HepG2 (cell line): ENCODE measurements around the gene GALNT18. TPM values are rescaled to one million over a fixed set of nuclear protein-coding genes. Genes with fewer than 3 reads are reported as not detected.

Experiments used
- ATAC-seq: fragments of 200-7000 bp; cut with Tn5 transposase; 3 replicates; pipeline ENCODE4 v1.9.1; 2020; ENCODE audit warnings: mild to moderate bottlenecking, moderate library complexity
- BruUV-seq: library from RNA; stranded (reverse); fragments of 400-500 nt; replicated peaks from 2 replicates; lab custom pipeline; 2021; lab: Mats Ljungman, UMichigan
- CTCF ChIA-PET: fragments of 300-600 bp; formaldehyde crosslinking; extraction: SDS; loops from one replicate; lab custom pipeline; 2021; ENCODE audit warnings: low total read pairs, inconsistent platforms, low intra/inter-chr PET ratio; lab: Yijun Ruan, JAX
- POLR2A ChIA-PET: fragments of 350-600 bp; sonication (Branson Sonifier 250); formaldehyde crosslinking; loops from one replicate; lab custom pipeline; 2020; ENCODE audit warnings: antibody characterized with exemption, inconsistent platforms; lab: Yijun Ruan, JAX
- DNase-seq: peaks from one replicate; pipeline ENCODE4 v3.0.0-alpha.2; 2015; ENCODE audit warnings: low spot score
- FAIRE-seq: peaks from 3 replicates; lab custom pipeline; 2011; peaks lifted over from hg19 to GRCh38; lab: Jason Lieb, UNC
- H2AFZ ChIP-seq: one replicate; pipeline ENCODE4 v1.6.1; 2011; ENCODE audit warnings: low read length, inconsistent platforms
- H3K27ac ChIP-seq: fragments of 300-600 bp; 3 replicates; pipeline ENCODE4 v1.8.0; 2011; ENCODE audit warnings: mixed run types, mild to moderate bottlenecking, mixed read lengths, low read length, inconsistent platforms; ENCODE audit not compliant: insufficient read depth; ENCODE audit errors: extremely low read length
- H3K27me3 ChIP-seq, 2 experiments: fragments of 200-600 bp in 1 of 2; 2 replicates in 1 of 2; 3 replicates in 1 of 2; pipeline versions ENCODE4 v1.6.0 to v1.8.0; 2011; ENCODE audit warnings: low read length in 2 of 2, mild to moderate bottlenecking in 2 of 2, moderate library complexity in 2 of 2, inconsistent platforms in 1 of 2; ENCODE audit not compliant: insufficient read depth in 2 of 2, control insufficient read depth in 1 of 2
- H3K36me3 ChIP-seq, 2 experiments: fragments of 200-600 bp in 1 of 2; replicated peaks in 1 of 2; 2 replicates in 1 of 2; 3 replicates in 1 of 2; pipeline versions ENCODE4 v1.5.1 to v1.8.0; 2011; ENCODE audit warnings: low read length in 2 of 2, inconsistent platforms in 1 of 2; ENCODE audit not compliant: insufficient read depth in 2 of 2, control insufficient read depth in 1 of 2
- H3K4me1 ChIP-seq: 2 replicates; pipeline ENCODE4 v1.5.1; 2012; ENCODE audit warnings: low read length, inconsistent platforms; ENCODE audit not compliant: insufficient read depth
- H3K4me2 ChIP-seq: 2 replicates; pipeline ENCODE4 v1.6.0; 2011; ENCODE audit warnings: low read depth, low read length, inconsistent platforms
- H3K4me3 ChIP-seq, 3 experiments: fragments of 200-600 bp in 1 of 3; sonication (generic), shearing (Covaris generic) in 1 of 3; replicated peaks in 1 of 3; 2 replicates each; pipeline ENCODE4 v1.5.1; 2011 to 2016; ENCODE audit warnings: low read length in 3 of 3, inconsistent platforms in 2 of 3, low read depth in 2 of 3, mild to moderate bottlenecking in 2 of 3, control low read depth in 1 of 3, mixed read lengths in 1 of 3; ENCODE audit not compliant: insufficient read depth in 1 of 3
- H3K79me2 ChIP-seq: one replicate; pipeline ENCODE4 v1.6.1; 2011; ENCODE audit warnings: low read length, inconsistent platforms; ENCODE audit not compliant: insufficient read depth
- H3K9ac ChIP-seq: 2 replicates; pipeline ENCODE4 v1.6.0; 2011; ENCODE audit warnings: mild to moderate bottlenecking, low read depth, low read length, inconsistent platforms; ENCODE audit not compliant: insufficient read depth
- H3K9me3 ChIP-seq: 2 replicates; pipeline ENCODE4 v1.5.1; 2012; ENCODE audit warnings: mild to moderate bottlenecking, low read length
- H4K20me1 ChIP-seq: 2 replicates; pipeline ENCODE4 v1.6.0; 2011; ENCODE audit warnings: inconsistent platforms, mild to moderate bottlenecking, low read length, moderate library complexity; ENCODE audit not compliant: insufficient read depth
- FOXK2 ChIP-seq: fragments of 450-650 bp; IDR thresholded peaks from 2 replicates; pipeline ENCODE4 v1.6.1; 2016
- GLI4 ChIP-seq: sonication (generic); formaldehyde crosslinking; IDR thresholded peaks from 2 replicates; pipeline ENCODE4 v1.5.1; 2020; ENCODE audit warnings: missing genetic modification reagents, mild to moderate bottlenecking, moderate library complexity, borderline replicate concordance
- HES4 ChIP-seq: sonication (generic); formaldehyde crosslinking; IDR thresholded peaks from 2 replicates; pipeline ENCODE4 v1.9.0; 2021; ENCODE audit warnings: mild to moderate bottlenecking, missing genetic modification reagents, borderline replicate concordance
- NFRKB ChIP-seq: fragments of 450-650 bp; IDR thresholded peaks from 2 replicates; pipeline ENCODE4 v1.6.1; 2017
- PRMT3 ChIP-seq: sonication (generic); formaldehyde crosslinking; IDR thresholded peaks from 2 replicates; pipeline ENCODE4 v1.8.1; 2022; ENCODE audit warnings: low read depth, mild to moderate bottlenecking, moderate library complexity, missing genetic modification reagents, borderline replicate concordance
- RFX5 ChIP-seq: IDR thresholded peaks from 2 replicates; pipeline ENCODE4 v1.6.1; 2011; ENCODE audit warnings: low read depth, low read length, improper control_type of control experiment
- ZBTB21 ChIP-seq: sonication (generic); formaldehyde crosslinking; IDR thresholded peaks from 2 replicates; pipeline ENCODE4 v1.4.0; 2020; ENCODE audit warnings: missing genetic modification reagents
- ZNF572 ChIP-seq: sonication (generic); formaldehyde crosslinking; IDR thresholded peaks from 2 replicates; pipeline ENCODE4 v1.5.1; 2020; ENCODE audit warnings: mild to moderate bottlenecking, missing genetic modification reagents
- ZNF773 ChIP-seq: sonication (generic); formaldehyde crosslinking; IDR thresholded peaks from 2 replicates; pipeline ENCODE4 v1.4.0; 2020; ENCODE audit warnings: missing genetic modification reagents, borderline replicate concordance
- ZNF878 ChIP-seq: sonication (generic); formaldehyde crosslinking; IDR thresholded peaks from 2 replicates; pipeline ENCODE4 v1.8.1; 2023; ENCODE audit warnings: mild to moderate bottlenecking, missing genetic modification reagents, moderate library complexity
- WGBS: methylation state at CpG from one replicate; pipeline ENCODE4 v1.1.6; 2017; ENCODE audit warnings: low lambda C conversion rate; 5-methylcytosine and 5-hydroxymethylcytosine counted together
- in situ Hi-C: cut with HindIII; loops from 2 replicates; pipeline ENCODE4 v1.10.0; 2017; ENCODE audit warnings: low pct_unique_long_range_greater_than_20kb; ENCODE audit not compliant: extremely low pct_ligation_motif_present
- intact Hi-C: fragments of 100-400 bp; cut with micrococcal nuclease; formaldehyde crosslinking; loops from one replicate; pipeline ENCODE4 v1.10.0; 2022; ENCODE audit not compliant: unreplicated experiment
- polyA plus RNA-seq, 8 experiments: library from polyadenylated mRNA; depleted of rRNA in 3 of 8; stranded (reverse) in 7 of 8; unstranded in 1 of 8; fragments of >200 nt; fragmentation: Illumina TruSeq in 4 of 8; extraction: Trizol in 4 of 8; gene quantifications; 2 replicates each; pipeline versions ENCODE4 v1.2.1 to v1.2.3, GENCODE V29; 2011 to 2016; ENCODE audit warnings: low read depth in 4 of 8, missing spikeins in 1 of 8, mixed read lengths in 1 of 8; ENCODE audit not compliant: insufficient read depth in 1 of 8
- total RNA-seq, 5 experiments: library from RNA; depleted of rRNA; stranded (reverse); fragments of >200 nt; fragmentation: Illumina TruSeq; extraction: Trizol; gene quantifications; 2 replicates each; pipeline ENCODE4 v1.2.3, GENCODE V29; 2016; ENCODE audit warnings: low read depth in 1 of 5
- TF ChIP-seq, protein P1 (sequence below): sonication (generic); formaldehyde crosslinking; IDR thresholded peaks from 2 replicates; pipeline ENCODE4 v1.5.0; 2020; ENCODE audit warnings: missing genetic modification reagents
- TF ChIP-seq, protein P2 (sequence below), 2 experiments: fragments of 450-650 bp in 1 of 2; sonication (generic) in 1 of 2; formaldehyde crosslinking in 1 of 2; IDR thresholded peaks; 2 replicates each; pipeline versions ENCODE4 v1.6.1 to v1.8.0; 2016 to 2022; ENCODE audit warnings: antibody characterized with exemption in 1 of 2, mild to moderate bottlenecking in 1 of 2, missing genetic modification reagents in 1 of 2
- TF ChIP-seq, protein P3 (sequence below): sonication (generic); formaldehyde crosslinking; IDR thresholded peaks from 2 replicates; pipeline ENCODE4; 2020; ENCODE audit warnings: missing genetic modification reagents, mild to moderate bottlenecking, borderline replicate concordance

Gene GALNT18
- total and polyA plus RNA-seq, 2 of the 13 experiments (the other 11 are each of a cell fraction or from before 2014, with no cell fraction given) = 0.11 TPM; not detected in 1

DNA sequence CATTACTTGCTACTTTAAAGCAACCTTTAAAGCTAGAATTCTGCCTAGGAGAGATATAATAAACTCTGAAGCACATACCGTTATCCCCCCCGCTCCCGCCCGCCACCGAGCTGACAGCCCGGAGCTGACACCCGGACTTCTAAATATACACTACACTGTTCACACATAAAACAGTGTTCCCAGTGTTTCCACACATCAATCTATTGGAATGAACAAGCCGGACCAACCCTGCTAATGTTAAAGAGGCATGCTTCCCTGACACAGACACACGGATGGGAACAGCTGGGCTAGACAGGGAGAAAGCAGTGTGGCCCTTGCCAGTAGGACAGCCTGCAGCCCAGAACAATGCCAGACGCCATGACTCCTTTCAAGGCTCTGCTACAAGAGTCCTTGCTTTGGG, 160.3 kb downstream of the GALNT18 start:
- FAIRE-seq = no peak
- WGBS = 51% methylated on average over 8 of the region's 10 CpGs
- no peak overlapping the region for H3K27ac ChIP-seq
- TF ChIP-seq GLI4 (CRISPR knock-in tag) (no peak), ZBTB21 (no peak), RFX5 (no peak), ZNF878 (CRISPR knock-in tag) (no peak), NFRKB (no peak), ZNF572 (no peak), ZNF773 (CRISPR knock-in tag) (no peak), PRMT3 (CRISPR knock-in tag) (no peak), HES4 (CRISPR knock-in tag) (no peak), FOXK2 (no peak)
- TF ChIP-seq, protein P1, sequence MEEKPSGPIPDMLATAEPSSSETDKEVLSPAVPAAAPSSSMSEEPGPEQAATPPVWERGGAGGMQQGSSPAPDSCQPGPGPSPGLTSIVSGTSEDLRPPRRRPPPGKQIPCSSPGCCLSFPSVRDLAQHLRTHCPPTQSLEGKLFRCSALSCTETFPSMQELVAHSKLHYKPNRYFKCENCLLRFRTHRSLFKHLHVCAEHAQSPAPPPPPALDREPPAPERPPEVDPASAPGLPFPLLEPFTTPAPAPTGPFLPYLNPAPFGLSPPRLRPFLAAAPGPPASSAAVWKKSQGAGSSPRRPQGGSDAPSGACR (CRISPR knock-in tag) = no peak
- TF ChIP-seq, protein P2, sequence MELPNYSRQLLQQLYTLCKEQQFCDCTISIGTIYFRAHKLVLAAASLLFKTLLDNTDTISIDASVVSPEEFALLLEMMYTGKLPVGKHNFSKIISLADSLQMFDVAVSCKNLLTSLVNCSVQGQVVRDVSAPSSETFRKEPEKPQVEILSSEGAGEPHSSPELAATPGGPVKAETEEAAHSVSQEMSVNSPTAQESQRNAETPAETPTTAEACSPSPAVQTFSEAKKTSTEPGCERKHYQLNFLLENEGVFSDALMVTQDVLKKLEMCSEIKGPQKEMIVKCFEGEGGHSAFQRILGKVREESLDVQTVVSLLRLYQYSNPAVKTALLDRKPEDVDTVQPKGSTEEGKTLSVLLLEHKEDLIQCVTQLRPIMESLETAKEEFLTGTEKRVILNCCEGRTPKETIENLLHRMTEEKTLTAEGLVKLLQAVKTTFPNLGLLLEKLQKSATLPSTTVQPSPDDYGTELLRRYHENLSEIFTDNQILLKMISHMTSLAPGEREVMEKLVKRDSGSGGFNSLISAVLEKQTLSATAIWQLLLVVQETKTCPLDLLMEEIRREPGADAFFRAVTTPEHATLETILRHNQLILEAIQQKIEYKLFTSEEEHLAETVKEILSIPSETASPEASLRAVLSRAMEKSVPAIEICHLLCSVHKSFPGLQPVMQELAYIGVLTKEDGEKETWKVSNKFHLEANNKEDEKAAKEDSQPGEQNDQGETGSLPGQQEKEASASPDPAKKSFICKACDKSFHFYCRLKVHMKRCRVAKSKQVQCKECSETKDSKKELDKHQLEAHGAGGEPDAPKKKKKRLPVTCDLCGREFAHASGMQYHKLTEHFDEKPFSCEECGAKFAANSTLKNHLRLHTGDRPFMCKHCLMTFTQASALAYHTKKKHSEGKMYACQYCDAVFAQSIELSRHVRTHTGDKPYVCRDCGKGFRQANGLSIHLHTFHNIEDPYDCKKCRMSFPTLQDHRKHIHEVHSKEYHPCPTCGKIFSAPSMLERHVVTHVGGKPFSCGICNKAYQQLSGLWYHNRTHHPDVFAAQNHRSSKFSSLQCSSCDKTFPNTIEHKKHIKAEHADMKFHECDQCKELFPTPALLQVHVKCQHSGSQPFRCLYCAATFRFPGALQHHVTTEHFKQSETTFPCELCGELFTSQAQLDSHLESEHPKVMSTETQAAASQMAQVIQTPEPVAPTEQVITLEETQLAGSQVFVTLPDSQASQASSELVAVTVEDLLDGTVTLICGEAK (IDR thresholded peaks at IDR 0.05) = no peak
- TF ChIP-seq, protein P2 (CRISPR knock-in tag; IDR thresholded peaks at IDR 0.05) = no peak
- TF ChIP-seq, protein P3, sequence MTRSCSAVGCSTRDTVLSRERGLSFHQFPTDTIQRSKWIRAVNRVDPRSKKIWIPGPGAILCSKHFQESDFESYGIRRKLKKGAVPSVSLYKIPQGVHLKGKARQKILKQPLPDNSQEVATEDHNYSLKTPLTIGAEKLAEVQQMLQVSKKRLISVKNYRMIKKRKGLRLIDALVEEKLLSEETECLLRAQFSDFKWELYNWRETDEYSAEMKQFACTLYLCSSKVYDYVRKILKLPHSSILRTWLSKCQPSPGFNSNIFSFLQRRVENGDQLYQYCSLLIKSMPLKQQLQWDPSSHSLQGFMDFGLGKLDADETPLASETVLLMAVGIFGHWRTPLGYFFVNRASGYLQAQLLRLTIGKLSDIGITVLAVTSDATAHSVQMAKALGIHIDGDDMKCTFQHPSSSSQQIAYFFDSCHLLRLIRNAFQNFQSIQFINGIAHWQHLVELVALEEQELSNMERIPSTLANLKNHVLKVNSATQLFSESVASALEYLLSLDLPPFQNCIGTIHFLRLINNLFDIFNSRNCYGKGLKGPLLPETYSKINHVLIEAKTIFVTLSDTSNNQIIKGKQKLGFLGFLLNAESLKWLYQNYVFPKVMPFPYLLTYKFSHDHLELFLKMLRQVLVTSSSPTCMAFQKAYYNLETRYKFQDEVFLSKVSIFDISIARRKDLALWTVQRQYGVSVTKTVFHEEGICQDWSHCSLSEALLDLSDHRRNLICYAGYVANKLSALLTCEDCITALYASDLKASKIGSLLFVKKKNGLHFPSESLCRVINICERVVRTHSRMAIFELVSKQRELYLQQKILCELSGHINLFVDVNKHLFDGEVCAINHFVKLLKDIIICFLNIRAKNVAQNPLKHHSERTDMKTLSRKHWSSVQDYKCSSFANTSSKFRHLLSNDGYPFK (CRISPR knock-in tag) = no peak

More for the DNA sequence above, 160.3 kb downstream of the GALNT18 start:
- BruUV-seq = no TSS peak
- no peaks in the 10 kb centered on the region for H4K20me1 ChIP-seq
- DNase-seq (no peak), ATAC-seq (no peak)
- POLR2A ChIA-PET = no interaction called here
- no peaks in the 10 kb centered on the region for H3K9me3 ChIP-seq
- H3K9ac ChIP-seq = no peak overlapping the region
- intact Hi-C loops (no loop called here), in situ Hi-C loops (no loop called here)
- H3K36me3 ChIP-seq = no peaks in the 10 kb centered on the region
- H3K79me2 ChIP-seq = no peaks in the 10 kb centered on the region
- CTCF ChIA-PET = no interaction called here
- no peak overlapping the region for H3K4me2 ChIP-seq
- H3K27me3 ChIP-seq = peaks cover 0 to 34% of the 10 kb centered on the region in 2 experiments; a peak in 2 of 5 replicates
- H2AFZ ChIP-seq = no peak overlapping the region
- no peaks in the 10 kb centered on the region for H3K4me1 ChIP-seq
- no peak overlapping the region for H3K4me3 ChIP-seq
